Body of pancreas (tissue), 4 donors: ENCODE data around the gene ATG12. TPM values are rescaled to one million over a fixed set of nuclear protein-coding genes. Genes with fewer than 3 reads are reported as not detected.

Source experiments
- ATAC-seq: fragments of 150-250 bp; one replicate; pipeline ENCODE4 v1.9.1; 2016
- DNase-seq, 4 donors: peaks; one replicate each; pipeline ENCODE4 v3.0.0-alpha.2; 2019
- H3K27ac ChIP-seq, 4 donors: fragments of 200-600 bp; sonication (generic); 1 replicate in 3 of 4; 2 replicates in 1 of 4; pipeline versions ENCODE4 v1.5.1 to v1.6.1; 2016 to 2019; ENCODE audit warnings: mild to moderate bottlenecking in 1 of 4, mixed read lengths in 1 of 4, moderate library complexity in 1 of 4
- H3K27me3 ChIP-seq, 2 donors: fragments of 200-600 bp; sonication (generic); one replicate each; pipeline ENCODE4 v1.6.0; 2016; ENCODE audit warnings: mild to moderate bottlenecking in 1 of 2
- H3K36me3 ChIP-seq, 2 donors: fragments of 200-600 bp; sonication (generic); replicated peaks in 1 of 2; 2 replicates each; pipeline ENCODE4 v1.5.1; 2016; ENCODE audit warnings: low read depth in 2 of 2; ENCODE audit not compliant: insufficient read depth in 1 of 2
- H3K4me1 ChIP-seq: fragments of 200-600 bp; sonication (generic); one replicate; pipeline ENCODE4 v1.6.0; 2016
- H3K4me3 ChIP-seq, 2 donors: fragments of 200-600 bp; sonication (generic); 1 replicate in 1 of 2; 2 replicates in 1 of 2; pipeline ENCODE4 v1.5.1; 2016 to 2019
- H3K9me3 ChIP-seq, 3 donors: fragments of 200-600 bp; sonication (generic); 1 replicate in 2 of 3; 2 replicates in 1 of 3; pipeline ENCODE4 v1.5.1; 2016
- CTCF ChIP-seq, 7 experiments: fragments of 450-650 bp in 4 of 7; fragments of 200-600 bp in 3 of 7; sonication (generic) in 3 of 7; IDR thresholded peaks; one replicate each; pipeline ENCODE4 v1.5.1; 2016 to 2019; ENCODE audit warnings: antibody characterized with exemption in 7 of 7
- POLR2A ChIP-seq, 3 donors: fragments of 450-650 bp; IDR thresholded peaks; one replicate each; pipeline ENCODE4 v1.6.1; 2016; ENCODE audit warnings: antibody characterized with exemption in 3 of 3, mild to moderate bottlenecking in 2 of 3
- WGBS, 2 donors: methylation state at CpG; one replicate each; pipeline ENCODE4 v1.1.5; 2017; 5-methylcytosine and 5-hydroxymethylcytosine counted together
- intact Hi-C: fragments of 100-400 bp; cut with DNase I; formaldehyde crosslinking; loops from one replicate; pipeline ENCODE4 v1.15.1; 2023
- total RNA-seq, 2 donors: library from RNA; depleted of rRNA; stranded (reverse); fragments of >200 nt; gene quantifications; one replicate each; pipeline ENCODE4 v1.1.0, GENCODE V29; 2016

Gene ATG12
- total RNA-seq, 2 donors from 2014 or later = 28.3 to 47.5 TPM

DNA sequence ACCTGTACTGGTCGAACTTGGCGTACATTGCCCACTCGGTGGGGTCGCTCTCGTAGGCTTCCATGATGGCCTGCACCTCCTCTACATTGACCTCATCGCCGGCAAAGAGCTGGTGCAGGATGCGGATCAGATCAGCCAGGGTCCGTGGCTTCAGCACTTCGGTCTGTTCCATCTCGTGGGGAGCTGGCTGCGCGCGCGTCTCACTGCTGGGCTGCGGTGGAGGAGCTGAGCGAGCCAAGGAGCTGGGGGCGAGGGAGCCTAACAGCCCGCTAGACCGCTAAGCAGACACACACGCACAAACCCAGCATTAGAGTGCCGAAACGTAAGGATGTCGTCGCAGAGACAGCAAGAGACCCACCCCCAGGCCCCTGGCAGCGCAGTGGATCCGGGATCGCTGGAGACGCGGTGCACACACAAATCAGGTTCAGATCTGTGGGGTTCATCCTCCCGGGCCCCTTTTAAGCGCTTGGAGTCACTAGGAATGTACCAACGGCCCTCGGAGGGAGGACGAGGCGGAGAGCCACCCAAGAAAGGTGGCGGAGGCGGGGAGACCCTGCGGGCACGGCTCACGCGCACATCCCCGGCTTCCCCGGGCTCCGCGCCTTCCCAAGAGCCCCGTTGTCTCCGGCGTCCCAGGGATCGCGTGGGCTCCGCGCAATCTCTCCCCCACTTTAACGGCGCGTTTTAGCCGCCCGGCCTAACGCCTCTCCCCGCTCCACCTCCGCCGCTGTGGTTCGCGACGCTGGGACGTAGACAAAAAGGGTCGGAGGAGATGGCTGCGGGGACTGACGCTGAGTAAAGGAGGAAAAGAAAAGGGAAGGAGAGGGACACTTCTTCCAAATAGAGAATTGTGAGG, 24.9 kb downstream of the ATG12 start, which contains the start of gene CDO1:
Gene CDO1, minus strand, starts transcription at position 434 of the 856 bp plus-strand sequence. Its CDS starts 262 bp downstream, at position 172.
- WGBS, 2 donors = 6 to 7% methylated on average over 20 to 68 of the region's 69 CpGs
- DNase-seq = peak; percentile 37 to 50 (median 43)
- H3K36me3 ChIP-seq = no peaks in the 10 kb centered on the region
- TF ChIP-seq POLR2A (IDR thresholded peaks at IDR 0.05) (peak; percentile 44 to 79 (median 70)), CTCF (IDR thresholded peaks at IDR 0.05) (no peak)
- peak within 1 kb of the TSS; percentile 22 to 24 for H3K4me3 ChIP-seq
- H3K4me1 ChIP-seq = peaks cover 25% of the 10 kb centered on the region
- H3K9me3 ChIP-seq = no peaks in the 10 kb centered on the region
- peaks cover 0 to 7% of the 10 kb centered on the region in 2 donors for H3K27me3 ChIP-seq
- H3K27ac ChIP-seq = peak within 1 kb of the TSS; percentile 6 to 83 (median 72)
- intact Hi-C loops = no loop called here
- ATAC-seq = peak; percentile 70

- intact Hi-C loops = no loop called here
- H3K36me3 ChIP-seq = no peaks in the 10 kb centered on the region
- H3K27ac ChIP-seq = peak overlapping the region in 3 of 4 donors; percentile 64 to 83 (median 79)
- ATAC-seq (peak; percentile 45), DNase-seq (peak in 1 of 4 donors; percentile 11)
- H3K9me3 ChIP-seq = no peaks in the 10 kb centered on the region
- peaks cover 0 to 7% of the 10 kb centered on the region in 2 donors for H3K27me3 ChIP-seq
- 0 to 3% methylated on average over 2 to 48 of the region's 48 CpGs for WGBS, 2 donors
- peak overlapping the region; percentile 22 to 24 for H3K4me3 ChIP-seq
- H3K4me1 ChIP-seq = peaks cover 25% of the 10 kb centered on the region
- TF ChIP-seq CTCF (IDR thresholded peaks at IDR 0.05) = no peak
Measured at GRCh38 chr5:115815693-115816225, 25.6 kb downstream of the ATG12 start.

- intact Hi-C loops = no loop called here
- H3K27me3 ChIP-seq = peaks cover 0 to 7% of the 10 kb centered on the region in 2 donors
- 16 to 20% methylated on average over 21 of the region's 21 CpGs for WGBS, 2 donors
- no peaks in the 10 kb centered on the region for H3K36me3 ChIP-seq
- DNase-seq (no peak), ATAC-seq (peak; percentile 11)
- no peak overlapping the region for H3K4me3 ChIP-seq
- H3K9me3 ChIP-seq = no peaks in the 10 kb centered on the region
- peaks cover 25% of the 10 kb centered on the region for H3K4me1 ChIP-seq
- TF ChIP-seq POLR2A (IDR thresholded peaks at IDR 0.05) (no peak), CTCF (IDR thresholded peaks at IDR 0.05) (no peak)
- H3K27ac ChIP-seq = no peak overlapping the region
Measured at GRCh38 chr5:115815006-115815692, 26.2 kb downstream of the ATG12 start.

DNA sequence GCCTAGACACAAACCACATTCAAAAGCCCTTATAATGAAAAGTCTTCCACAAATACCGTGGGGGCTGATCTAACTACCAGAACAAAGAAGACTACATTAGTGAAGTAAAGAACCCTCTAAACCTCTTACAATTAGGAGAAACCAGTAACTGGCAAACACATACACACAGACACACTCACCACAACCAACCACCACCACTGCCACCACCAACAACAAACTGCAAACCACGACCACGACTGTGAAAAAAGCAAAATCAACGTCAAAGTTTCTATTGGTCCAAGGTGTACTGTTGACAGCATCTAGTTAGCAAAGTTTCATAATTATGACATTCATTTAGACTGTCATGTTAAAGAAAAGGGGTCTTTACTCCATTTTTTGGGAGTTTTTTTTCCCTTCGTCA, 27.6 kb downstream of the ATG12 start:
- Histone ChIP-seq H3K27me3 (peaks cover 0 to 7% of the 10 kb centered on the region in 2 donors), H3K9me3 (no peaks in the 10 kb centered on the region), H3K4me1 (peaks cover 25% of the 10 kb centered on the region), H3K36me3 (no peaks in the 10 kb centered on the region), H3K27ac (no peak overlapping the region), H3K4me3 (no peak overlapping the region)
- 69 to 84% methylated on average over 5 of the region's 5 CpGs for WGBS, 2 donors
- intact Hi-C loops = no loop called here
- TF ChIP-seq CTCF (IDR thresholded peaks at IDR 0.05) = no peak
- TF ChIP-seq POLR2A (IDR thresholded peaks at IDR 0.05) = no peak
- DNase-seq (no peak), ATAC-seq (no peak)
